ENCODE measurements around the gene RTEL1.

Gene RTEL1

DNA sequence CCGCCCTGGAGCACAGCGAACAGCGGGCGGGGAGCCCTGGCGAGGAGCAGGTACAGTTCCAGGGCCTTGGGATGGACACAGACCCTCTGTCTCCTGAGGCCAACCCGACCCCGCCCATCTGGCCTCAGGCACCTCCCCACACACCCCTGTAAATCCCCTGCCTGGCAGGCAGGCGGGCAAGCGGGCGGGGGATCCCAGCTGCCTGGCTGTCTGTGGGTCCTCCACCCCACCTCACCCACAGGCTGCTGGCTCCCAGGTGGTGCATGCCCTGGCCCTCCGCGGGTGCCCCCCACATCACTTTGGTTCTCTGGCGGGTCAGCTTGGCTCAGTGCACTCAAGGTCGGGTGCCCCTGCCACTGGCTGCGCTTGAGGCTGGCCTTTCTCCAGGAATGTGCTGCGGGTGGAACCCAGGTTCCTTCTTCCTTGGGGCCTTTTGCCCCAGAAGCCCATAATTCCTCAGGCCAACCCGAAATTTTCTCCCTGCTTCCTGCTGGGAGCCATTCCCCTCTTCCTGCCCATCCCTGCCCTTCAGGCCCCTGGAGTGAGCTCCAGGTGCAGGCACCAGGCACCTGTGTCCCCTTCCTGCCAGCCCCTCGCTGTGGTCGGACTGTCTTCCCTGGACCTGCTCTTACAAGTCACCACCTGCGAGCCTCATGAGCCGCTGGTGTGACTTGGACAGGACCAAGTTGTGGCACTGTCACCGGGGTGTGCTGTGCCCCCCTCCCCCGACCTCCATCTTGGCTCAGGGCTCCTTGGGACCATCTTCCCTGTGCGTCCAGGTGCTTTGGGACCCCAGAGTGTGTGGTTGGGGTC is 33.0 kb downstream of the RTEL1 start:
- Histone ChIP-seq H3K4me1 (ENCODE audit: control insufficient read depth, insufficient read depth, low read length) (peaks cover 30% of the 10 kb centered on the region), H3K36me3 (ENCODE audit: control insufficient read depth, insufficient read depth, low read length) (no peaks in the 10 kb centered on the region), H3K9me3 (ENCODE audit: control insufficient read depth, low read length) (no peaks in the 10 kb centered on the region), H3K4me3 (ENCODE audit: low read length) (no peak overlapping the region), H3K27me3 (ENCODE audit: control insufficient read depth, insufficient read depth, low read length) (no peaks in the 10 kb centered on the region), H3K9ac (ENCODE audit: low read length) (no peak overlapping the region)

- no peaks in the 10 kb centered on the region for H3K9me3 ChIP-seq (ENCODE audit: control insufficient read depth, low read length)
- H3K9ac ChIP-seq (ENCODE audit: low read length), result no peak overlapping the region
- no peak overlapping the region for H3K4me3 ChIP-seq (ENCODE audit: low read length)
- H3K27me3 ChIP-seq (ENCODE audit: control insufficient read depth, insufficient read depth, low read length), result no peaks in the 10 kb centered on the region
- no peaks in the 10 kb centered on the region for H3K36me3 ChIP-seq (ENCODE audit: control insufficient read depth, insufficient read depth, low read length)
- peaks cover 30% of the 10 kb centered on the region for H3K4me1 ChIP-seq (ENCODE audit: control insufficient read depth, insufficient read depth, low read length)
Measured at GRCh38 chr20:63691711-63692435, 33.8 kb downstream of the RTEL1 start.

GRCh38 chr20:63692436-63693082 is 34.4 kb downstream of the RTEL1 start:
- H3K9me3 ChIP-seq (ENCODE audit: control insufficient read depth, low read length), result no peaks in the 10 kb centered on the region
- no peaks in the 10 kb centered on the region for H3K27me3 ChIP-seq (ENCODE audit: control insufficient read depth, insufficient read depth, low read length)
- H3K9ac ChIP-seq (ENCODE audit: low read length), result no peak overlapping the region
- H3K4me1 ChIP-seq (ENCODE audit: control insufficient read depth, insufficient read depth, low read length), result peaks cover 30% of the 10 kb centered on the region
- H3K4me3 ChIP-seq (ENCODE audit: low read length), result no peak overlapping the region
- H3K36me3 ChIP-seq (ENCODE audit: control insufficient read depth, insufficient read depth, low read length), result no peaks in the 10 kb centered on the region

DNA sequence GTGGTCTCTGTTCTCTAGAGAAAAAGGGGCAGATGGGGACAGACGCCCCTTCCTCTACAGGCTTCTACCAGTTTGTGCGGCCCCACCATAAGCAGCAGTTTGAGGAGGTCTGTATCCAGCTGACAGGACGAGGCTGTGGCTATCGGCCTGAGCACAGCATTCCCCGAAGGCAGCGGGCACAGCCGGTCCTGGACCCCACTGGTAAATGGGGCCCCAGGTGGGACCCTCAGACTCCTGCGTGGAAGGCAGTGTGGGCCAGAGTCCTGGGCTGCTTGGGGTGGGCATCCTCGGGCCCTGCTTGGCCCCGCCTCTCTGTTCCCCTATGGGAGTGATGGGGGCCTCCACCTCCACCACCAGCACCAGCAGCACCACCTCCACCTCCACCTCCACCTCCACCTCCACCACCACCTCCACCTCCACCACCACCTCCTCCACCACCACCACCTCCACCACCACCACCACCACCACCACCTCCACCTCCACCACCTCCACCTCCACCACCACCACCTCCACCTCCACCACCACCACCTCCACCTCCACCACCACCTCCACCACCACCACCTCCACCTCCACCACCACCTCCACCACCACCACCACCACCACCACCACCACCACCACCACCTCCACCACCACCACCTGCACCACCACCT is 35.1 kb downstream of the RTEL1 start:
- Histone ChIP-seq H3K9me3 (ENCODE audit: control insufficient read depth, low read length) (no peaks in the 10 kb centered on the region), H3K4me1 (ENCODE audit: control insufficient read depth, insufficient read depth, low read length) (peaks cover 35% of the 10 kb centered on the region), H3K36me3 (ENCODE audit: control insufficient read depth, insufficient read depth, low read length) (no peaks in the 10 kb centered on the region)

GRCh38 chr20:63693733-63694583 is 35.8 kb downstream of the RTEL1 start:
- Histone ChIP-seq H3K9ac (ENCODE audit: low read length) (no peak overlapping the region), H3K27me3 (ENCODE audit: control insufficient read depth, insufficient read depth, low read length) (no peaks in the 10 kb centered on the region), H3K9me3 (ENCODE audit: control insufficient read depth, low read length) (no peaks in the 10 kb centered on the region), H3K4me3 (ENCODE audit: low read length) (no peak overlapping the region), H3K4me1 (ENCODE audit: control insufficient read depth, insufficient read depth, low read length) (peaks cover 35% of the 10 kb centered on the region), H3K36me3 (ENCODE audit: control insufficient read depth, insufficient read depth, low read length) (no peaks in the 10 kb centered on the region)

More for the DNA sequence above, 35.1 kb downstream of the RTEL1 start:
- Histone ChIP-seq H3K27me3 (ENCODE audit: control insufficient read depth, insufficient read depth, low read length) (no peaks in the 10 kb centered on the region), H3K9ac (ENCODE audit: low read length) (no peak overlapping the region), H3K4me3 (ENCODE audit: low read length) (no peak overlapping the region)

- Histone ChIP-seq H3K9me3 (ENCODE audit: control insufficient read depth, low read length) (no peaks in the 10 kb centered on the region), H3K4me3 (ENCODE audit: low read length) (no peak overlapping the region), H3K4me1 (ENCODE audit: control insufficient read depth, insufficient read depth, low read length) (peaks cover 39% of the 10 kb centered on the region), H3K27me3 (ENCODE audit: control insufficient read depth, insufficient read depth, low read length) (no peaks in the 10 kb centered on the region), H3K36me3 (ENCODE audit: control insufficient read depth, insufficient read depth, low read length) (no peaks in the 10 kb centered on the region), H3K9ac (ENCODE audit: low read length) (no peak overlapping the region)
Measured at GRCh38 chr20:63694584-63695423, 36.7 kb downstream of the RTEL1 start.

- Histone ChIP-seq H3K4me1 (ENCODE audit: control insufficient read depth, insufficient read depth, low read length) (peaks cover 39% of the 10 kb centered on the region), H3K9ac (ENCODE audit: low read length) (no peak overlapping the region), H3K27me3 (ENCODE audit: control insufficient read depth, insufficient read depth, low read length) (no peaks in the 10 kb centered on the region), H3K4me3 (ENCODE audit: low read length) (no peak overlapping the region), H3K36me3 (ENCODE audit: control insufficient read depth, insufficient read depth, low read length) (no peaks in the 10 kb centered on the region), H3K9me3 (ENCODE audit: control insufficient read depth, low read length) (no peaks in the 10 kb centered on the region)
Measured at GRCh38 chr20:63695424-63696305, 37.6 kb downstream of the RTEL1 start.

DNA sequence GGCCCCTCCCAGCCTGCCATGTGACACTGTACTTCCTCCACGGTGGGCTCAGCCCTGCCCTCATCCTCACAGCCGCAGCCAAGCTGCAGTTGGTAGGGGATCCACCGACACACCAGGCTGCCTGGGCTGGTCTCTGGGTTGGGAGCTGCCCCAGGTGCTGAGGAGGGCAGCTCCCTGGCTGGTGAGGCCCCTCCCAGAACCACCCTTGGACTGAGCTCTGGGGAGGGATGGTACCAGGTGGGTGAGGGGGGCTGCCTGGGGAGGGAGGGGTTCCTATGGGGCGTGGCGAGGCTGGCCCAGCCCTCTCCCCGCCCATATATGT is 38.2 kb downstream of the RTEL1 start:
- H3K27me3 ChIP-seq (ENCODE audit: control insufficient read depth, insufficient read depth, low read length), result no peaks in the 10 kb centered on the region
- no peaks in the 10 kb centered on the region for H3K36me3 ChIP-seq (ENCODE audit: control insufficient read depth, insufficient read depth, low read length)
- H3K9me3 ChIP-seq (ENCODE audit: control insufficient read depth, low read length), result no peaks in the 10 kb centered on the region
- no peak overlapping the region for H3K4me3 ChIP-seq (ENCODE audit: low read length)
- H3K4me1 ChIP-seq (ENCODE audit: control insufficient read depth, insufficient read depth, low read length), result peaks cover 39% of the 10 kb centered on the region
- H3K9ac ChIP-seq (ENCODE audit: low read length), result no peak overlapping the region

GRCh38 chr20:63696628-63697356 is 38.7 kb downstream of the RTEL1 start, which contains the start of gene TNFRSF6B:
Gene TNFRSF6B (plus strand): TSS chr20:63696652. CDS start chr20:63696768, 116 bp downstream.
- Histone ChIP-seq H3K27me3 (ENCODE audit: control insufficient read depth, insufficient read depth, low read length) (no peaks in the 10 kb centered on the region), H3K9me3 (ENCODE audit: control insufficient read depth, low read length) (no peaks in the 10 kb centered on the region), H3K9ac (ENCODE audit: low read length) (no peak within 1 kb of the TSS), H3K4me1 (ENCODE audit: control insufficient read depth, insufficient read depth, low read length) (peaks cover 33% of the 10 kb centered on the region), H3K36me3 (ENCODE audit: control insufficient read depth, insufficient read depth, low read length) (no peaks in the 10 kb centered on the region), H3K4me3 (ENCODE audit: low read length) (no peak within 1 kb of the TSS)
